RWPE1 (cell line): ENCODE measurements around the gene ETV6.

Experiments used
- CTCF ChIA-PET: fragments of 350-600 bp; sonication (Branson Sonifier 250); formaldehyde crosslinking; extraction: SDS; loops from one replicate; lab custom pipeline; 2021; lab: Yijun Ruan, JAX
- POLR2A ChIA-PET: fragments of 400-600 bp; formaldehyde crosslinking; extraction: SDS; loops from one replicate; lab custom pipeline; 2020; ENCODE audit warnings: antibody characterized with exemption; ENCODE audit not compliant: low non-redundant PET; lab: Yijun Ruan, JAX
- DNase-seq: peaks from one replicate; pipeline ENCODE4 v3.0.0; 2012; ENCODE audit warnings: low spot score
- H3K27ac ChIP-seq: fragments of 450-650 bp; 2 replicates; pipeline ENCODE4 v1.5.1; 2017
- CTCF ChIP-seq: fragments of 450-650 bp; conservative IDR thresholded peaks from 2 replicates; pipeline ENCODE4 v1.5.1; 2017; ENCODE audit warnings: low read depth, mild to moderate bottlenecking

The ETV6 gene

GRCh38 chr12:11759899-11760298, 110.4 kb downstream of the ETV6 start:
- POLR2A ChIA-PET = no interaction called here
- DNase-seq = no peak
- TF ChIP-seq CTCF = no peak
- H3K27ac ChIP-seq = no peak overlapping the region
- CTCF ChIA-PET = interaction anchor here (0.7 kb wide), 1 partner anchor 1749 kb away, joined by 4 read pairs; no protein-coding TSS in a partner anchor

- no peak for TF ChIP-seq CTCF
- CTCF ChIA-PET = no interaction called here
- POLR2A ChIA-PET = no interaction called here
- no peak overlapping the region for H3K27ac ChIP-seq
- no peak for DNase-seq
These were observed 112.5 kb downstream of the ETV6 start for GRCh38 chr12:11761869-11762567.

GRCh38 chr12:11762723-11763326, 113.4 kb downstream of the ETV6 start:
- ChIA-PET CTCF (no interaction called here), POLR2A (no interaction called here)
- DNase-seq = no peak

GRCh38 chr12:11763760-11764520, 114.5 kb downstream of the ETV6 start:
- no peak for TF ChIP-seq CTCF
- ChIA-PET POLR2A (no interaction called here), CTCF (interaction anchor here (0.5 to 0.6 kb wide), 2 partner anchors 9 to 1494 kb away, joined by 3 to 6 read pairs; no protein-coding TSS in a partner anchor)
- no peak for DNase-seq
- no peak overlapping the region for H3K27ac ChIP-seq

More at GRCh38 chr12:11762723-11763326, 113.4 kb downstream of the ETV6 start:
- no peak overlapping the region for H3K27ac ChIP-seq
- no peak for TF ChIP-seq CTCF

GRCh38 chr12:11764837-11765236, 115.4 kb downstream of the ETV6 start:
- no peak overlapping the region for H3K27ac ChIP-seq
- no peak for DNase-seq
- ChIA-PET POLR2A (no interaction called here), CTCF (interaction anchor here (0.6 kb wide), 1 partner anchor 1495 kb away, joined by 3 read pairs; no protein-coding TSS in a partner anchor)
- no peak for TF ChIP-seq CTCF

GRCh38 chr12:11765421-11765816, 115.9 kb downstream of the ETV6 start:
- no peak for TF ChIP-seq CTCF
- ChIA-PET CTCF (interaction anchor here (0.5 kb wide), 1 partner anchor 940 kb away, joined by 3 read pairs; no protein-coding TSS in a partner anchor), POLR2A (no interaction called here)
- no peak for DNase-seq
- H3K27ac ChIP-seq = no peak overlapping the region
